A673 (cell line): ENCODE measurements around the gene CNTN6. TPM values are rescaled to one million over a fixed set of nuclear protein-coding genes. Genes with fewer than 3 reads are reported as not detected.

Source experiments
- BruUV-seq: library from RNA; stranded (reverse); fragments of 400-500 nt; replicated peaks from 2 replicates; lab custom pipeline; 2021; lab: Mats Ljungman, UMichigan
- CTCF ChIA-PET: fragments of 300-600 bp; sonication (Branson Sonifier 250); formaldehyde crosslinking; loops from one replicate; lab custom pipeline; 2022; ENCODE audit warnings: antibody characterized with exemption; lab: Charles Lee
- POLR2A ChIA-PET: fragments of 300-600 bp; sonication (Branson Sonifier 250); formaldehyde crosslinking; loops from one replicate; lab custom pipeline; 2022; ENCODE audit warnings: antibody characterized with exemption; ENCODE audit not compliant: low non-redundant PET; lab: Charles Lee
- DNase-seq: peaks from one replicate; pipeline ENCODE4 v3.0.0-alpha.2; 2015; ENCODE audit warnings: low spot score
- H3K27ac ChIP-seq: fragments of 200-600 bp; sonication (generic); 2 replicates; pipeline ENCODE4 v1.5.1; 2016; ENCODE audit warnings: mixed run types, low read depth, mild to moderate bottlenecking, mixed read lengths, antibody characterized with exemption, low read length; ENCODE audit not compliant: poor library complexity, severe bottlenecking
- H3K27me3 ChIP-seq: fragments of 200-600 bp; sonication (generic); replicated peaks from 2 replicates; pipeline ENCODE4 v1.6.1; 2017; ENCODE audit warnings: mixed run types, low read depth, mild to moderate bottlenecking, mixed read lengths, antibody characterized with exemption, low read length; ENCODE audit not compliant: insufficient read depth, poor library complexity
- H3K36me3 ChIP-seq: fragments of 200-600 bp; sonication (generic); 2 replicates; pipeline ENCODE4 v1.6.1; 2016; ENCODE audit warnings: mixed run types, mild to moderate bottlenecking, mixed read lengths, antibody characterized with exemption, low read length; ENCODE audit not compliant: insufficient read depth, poor library complexity, severe bottlenecking
- H3K4me1 ChIP-seq: fragments of 200-600 bp; sonication (generic); 2 replicates; pipeline ENCODE4 v1.6.1; 2017; ENCODE audit warnings: mixed run types, mild to moderate bottlenecking, mixed read lengths, antibody characterized with exemption, low read length; ENCODE audit not compliant: insufficient read depth, poor library complexity, severe bottlenecking
- H3K4me3 ChIP-seq: fragments of 200-600 bp; sonication (generic); 2 replicates; pipeline ENCODE4 v1.5.1; 2016; ENCODE audit warnings: low read depth, mixed run types, mild to moderate bottlenecking, mixed read lengths, low read length; ENCODE audit not compliant: poor library complexity, severe bottlenecking
- H3K9me3 ChIP-seq: fragments of 200-600 bp; sonication (generic); 2 replicates; pipeline ENCODE4 v1.6.1; 2016; ENCODE audit warnings: mixed run types, low read depth, mild to moderate bottlenecking, mixed read lengths, antibody characterized with exemption, low read length; ENCODE audit not compliant: poor library complexity, severe bottlenecking
- EZH2 ChIP-seq: fragments of 200-600 bp; sonication (generic); IDR thresholded peaks from 2 replicates; pipeline ENCODE4 v1.6.1; 2017; ENCODE audit warnings: borderline replicate concordance, low read depth, mild to moderate bottlenecking, mixed read lengths, antibody characterized with exemption, low read length; ENCODE audit not compliant: poor library complexity, severe bottlenecking
- intact Hi-C: fragments of 100-400 bp; cut with micrococcal nuclease; formaldehyde crosslinking; loops from one replicate; pipeline ENCODE4 v1.10.0; 2022; ENCODE audit not compliant: unreplicated experiment
- total RNA-seq: library from RNA; stranded (reverse); gene quantifications from 2 replicates; pipeline ENCODE4 v1.2.3, GENCODE V29; 2021
- TF ChIP-seq, protein P1 (sequence below): fragments of 300-800, 200-600 bp; sonication (generic); conservative IDR thresholded peaks from 2 replicates; pipeline ENCODE4 v1.5.1; 2017; ENCODE audit warnings: low read depth, mild to moderate bottlenecking, antibody characterized with exemption, low read length, moderate library complexity, mixed read lengths

CNTN6 gene
- total RNA-seq, 1 experiment from 2014 or later, result 0.28 TPM

GRCh38 chr3:1394188-1394587 lies 301.4 kb downstream of the CNTN6 start:
- BruUV-seq, result no TSS peak
- intact Hi-C loops, result no loop called here
- no peak overlapping the region for H3K27ac ChIP-seq
- no peaks in the 10 kb centered on the region for H3K4me1 ChIP-seq
- ChIA-PET CTCF (no interaction called here), POLR2A (no interaction called here)
- no peak for DNase-seq
- no peaks in the 10 kb centered on the region for H3K36me3 ChIP-seq
- no peaks in the 10 kb centered on the region for H3K27me3 ChIP-seq
- no peak for TF ChIP-seq EZH2
- TF ChIP-seq, protein P1, sequence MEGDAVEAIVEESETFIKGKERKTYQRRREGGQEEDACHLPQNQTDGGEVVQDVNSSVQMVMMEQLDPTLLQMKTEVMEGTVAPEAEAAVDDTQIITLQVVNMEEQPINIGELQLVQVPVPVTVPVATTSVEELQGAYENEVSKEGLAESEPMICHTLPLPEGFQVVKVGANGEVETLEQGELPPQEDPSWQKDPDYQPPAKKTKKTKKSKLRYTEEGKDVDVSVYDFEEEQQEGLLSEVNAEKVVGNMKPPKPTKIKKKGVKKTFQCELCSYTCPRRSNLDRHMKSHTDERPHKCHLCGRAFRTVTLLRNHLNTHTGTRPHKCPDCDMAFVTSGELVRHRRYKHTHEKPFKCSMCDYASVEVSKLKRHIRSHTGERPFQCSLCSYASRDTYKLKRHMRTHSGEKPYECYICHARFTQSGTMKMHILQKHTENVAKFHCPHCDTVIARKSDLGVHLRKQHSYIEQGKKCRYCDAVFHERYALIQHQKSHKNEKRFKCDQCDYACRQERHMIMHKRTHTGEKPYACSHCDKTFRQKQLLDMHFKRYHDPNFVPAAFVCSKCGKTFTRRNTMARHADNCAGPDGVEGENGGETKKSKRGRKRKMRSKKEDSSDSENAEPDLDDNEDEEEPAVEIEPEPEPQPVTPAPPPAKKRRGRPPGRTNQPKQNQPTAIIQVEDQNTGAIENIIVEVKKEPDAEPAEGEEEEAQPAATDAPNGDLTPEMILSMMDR, result no peak
- no peak overlapping the region for H3K4me3 ChIP-seq
- no peaks in the 10 kb centered on the region for H3K9me3 ChIP-seq

GRCh38 chr3:1400571-1400970 lies 307.7 kb downstream of the CNTN6 start:
- intact Hi-C loops, result no loop called here
- no peaks in the 10 kb centered on the region for H3K27me3 ChIP-seq
- no peak for TF ChIP-seq EZH2
- TF ChIP-seq, protein P1, result no peak
- H3K9me3 ChIP-seq, result peaks cover 3% of the 10 kb centered on the region
- no peak overlapping the region for H3K27ac ChIP-seq
- no peak for DNase-seq
- no peaks in the 10 kb centered on the region for H3K36me3 ChIP-seq
- no peaks in the 10 kb centered on the region for H3K4me1 ChIP-seq
- ChIA-PET POLR2A (no interaction called here), CTCF (no interaction called here)
- no TSS peak for BruUV-seq
- H3K4me3 ChIP-seq, result no peak overlapping the region

DNA sequence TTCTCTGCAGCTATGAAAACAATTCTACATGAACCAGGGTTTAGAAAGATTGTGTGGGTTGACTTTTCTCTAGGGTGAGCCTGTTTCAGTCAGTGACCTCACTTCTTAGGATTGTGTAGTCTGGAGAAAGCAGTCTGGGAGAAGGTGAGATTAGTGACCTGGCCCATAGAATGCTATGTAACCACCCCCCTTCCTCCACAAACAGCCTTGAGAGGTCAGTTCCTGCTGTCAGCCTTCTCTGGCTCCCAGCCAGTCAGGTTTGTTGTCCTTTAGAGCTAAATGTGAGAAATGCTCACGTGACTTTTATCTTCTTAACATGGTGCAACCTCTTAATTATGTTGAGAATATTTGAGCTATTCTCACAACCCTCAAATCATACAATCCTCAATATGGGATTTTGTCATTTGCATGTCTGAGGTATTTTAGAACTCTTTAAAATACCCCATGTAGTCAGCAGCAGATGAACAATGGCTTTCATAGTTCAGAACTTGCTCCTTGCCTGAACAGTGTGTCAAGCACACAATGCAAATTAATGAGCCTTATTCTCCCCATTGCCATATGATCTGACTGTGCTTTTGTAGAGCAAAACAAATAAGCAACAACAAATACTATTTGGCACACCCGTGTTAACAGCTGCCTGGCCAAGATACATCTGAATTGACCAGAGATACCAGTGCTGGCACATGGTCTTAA lies 311.6 kb downstream of the CNTN6 start:
- TF ChIP-seq, protein P1, result no peak
- no peak for TF ChIP-seq EZH2
- H3K9me3 ChIP-seq, result peaks cover 3% of the 10 kb centered on the region
- H3K4me3 ChIP-seq, result no peak overlapping the region
- CTCF ChIA-PET, result no interaction called here
- DNase-seq, result no peak
- H3K27ac ChIP-seq, result no peak overlapping the region
- no peaks in the 10 kb centered on the region for H3K36me3 ChIP-seq
- H3K27me3 ChIP-seq, result no peaks in the 10 kb centered on the region
- intact Hi-C loops, result no loop called here
- no TSS peak for BruUV-seq
- POLR2A ChIA-PET, result interaction anchor here (0.6 kb wide), 1 partner anchor 43 kb away, joined by 4 read pairs; no protein-coding TSS in a partner anchor
- H3K4me1 ChIP-seq, result no peaks in the 10 kb centered on the region
